Neuronal stem cell (in vitro differentiated cells): Measurements from ENCODE around the gene PLXDC2.

Source experiments
- DNase-seq: peaks from one replicate; pipeline ENCODE4 v3.0.0-alpha.2; 2013; ENCODE audit warnings: low spot score
- H2AFZ ChIP-seq: one replicate; pipeline ENCODE4 v1.6.1; 2013; ENCODE audit warnings: mild to moderate bottlenecking, low read length, inconsistent platforms
- H2AK5ac ChIP-seq: 2 replicates; pipeline ENCODE4 v1.6.1; 2013; ENCODE audit warnings: low read depth, mild to moderate bottlenecking, inconsistent platforms, low read length, moderate library complexity, mixed read lengths
- H2BK120ac ChIP-seq: 2 replicates; pipeline ENCODE4 v1.6.1; 2013; ENCODE audit warnings: low read depth, mild to moderate bottlenecking, inconsistent platforms, low read length, moderate library complexity, mixed read lengths
- H2BK12ac ChIP-seq: one replicate; pipeline ENCODE4 v1.6.1; 2013; ENCODE audit warnings: low read length, inconsistent platforms
- H2BK15ac ChIP-seq: 2 replicates; pipeline ENCODE4 v1.6.1; 2013; ENCODE audit warnings: mild to moderate bottlenecking, low read length, inconsistent platforms, mixed read lengths
- H2BK5ac ChIP-seq: one replicate; pipeline ENCODE4 v1.6.1; 2013; ENCODE audit warnings: inconsistent platforms, mild to moderate bottlenecking, low read length, moderate library complexity
- H3K14ac ChIP-seq: one replicate; pipeline ENCODE4 v1.6.1; 2013; ENCODE audit warnings: low read length, inconsistent platforms
- H3K18ac ChIP-seq: 2 replicates; pipeline ENCODE4 v1.6.1; 2013; ENCODE audit warnings: low read length, inconsistent platforms
- H3K23ac ChIP-seq: 2 replicates; pipeline ENCODE4 v1.6.1; 2013; ENCODE audit warnings: low read depth, mild to moderate bottlenecking, mixed read lengths, low read length, inconsistent platforms; ENCODE audit not compliant: poor library complexity
- H3K27ac ChIP-seq: replicated peaks from 3 replicates; pipeline ENCODE4 v1.5.1; 2013; ENCODE audit warnings: low read length, inconsistent platforms
- H3K27me3 ChIP-seq, 3 experiments: 2 replicates each; pipeline ENCODE4 v1.6.1; 2013; ENCODE audit warnings: low read length in 3 of 3, mild to moderate bottlenecking in 2 of 3, inconsistent platforms in 1 of 3, low read depth in 1 of 3, mixed read lengths in 1 of 3, moderate library complexity in 1 of 3; ENCODE audit not compliant: control insufficient read depth in 3 of 3, insufficient read depth in 3 of 3
- H3K36me3 ChIP-seq, 2 donors: replicated peaks in 1 of 2; 2 replicates each; pipeline ENCODE4 v1.6.1; 2013; ENCODE audit warnings: low read length in 2 of 2; ENCODE audit not compliant: control insufficient read depth in 2 of 2, insufficient read depth in 2 of 2
- H3K4ac ChIP-seq: 2 replicates; pipeline ENCODE4 v1.6.1; 2013; ENCODE audit warnings: inconsistent platforms, mild to moderate bottlenecking, low read length, moderate library complexity
- H3K4me1 ChIP-seq, 2 donors: 1 replicate in 1 of 2; 2 replicates in 1 of 2; pipeline ENCODE4 v1.6.1; 2013; ENCODE audit warnings: low read length in 2 of 2, low read depth in 1 of 2; ENCODE audit not compliant: control insufficient read depth in 2 of 2, insufficient read depth in 1 of 2
- H3K4me2 ChIP-seq: one replicate; pipeline ENCODE4 v1.6.1; 2013; ENCODE audit warnings: mild to moderate bottlenecking, low read length, inconsistent platforms; ENCODE audit not compliant: insufficient read depth, poor library complexity, severe bottlenecking
- H3K4me3 ChIP-seq, 2 donors: 2 replicates each; pipeline ENCODE4 v1.5.1; 2013; ENCODE audit warnings: low read length in 2 of 2, mild to moderate bottlenecking in 2 of 2, inconsistent platforms in 1 of 2, moderate library complexity in 1 of 2
- H3K79me1 ChIP-seq: one replicate; pipeline ENCODE4 v1.6.1; 2013; ENCODE audit warnings: low read depth, mild to moderate bottlenecking, inconsistent platforms, low read length, moderate library complexity
- H3K9ac ChIP-seq: one replicate; pipeline ENCODE4 v1.6.1; 2013; ENCODE audit warnings: mild to moderate bottlenecking, low read depth, low read length, inconsistent platforms; ENCODE audit not compliant: poor library complexity
- H3K9me3 ChIP-seq, 2 donors: replicated peaks in 1 of 2; 2 replicates each; pipeline versions ENCODE3 to v1.6.1; 2013; ENCODE audit warnings: low read length in 2 of 2, mild to moderate bottlenecking in 2 of 2, inconsistent platforms in 1 of 2, low read depth in 1 of 2, mixed read lengths in 1 of 2, moderate library complexity in 1 of 2; ENCODE audit not compliant: control insufficient read depth in 2 of 2, insufficient read depth in 1 of 2
- H4K8ac ChIP-seq: one replicate; pipeline ENCODE4 v1.6.1; 2013; ENCODE audit warnings: low read depth, mild to moderate bottlenecking, inconsistent platforms, low read length, moderate library complexity
- H4K91ac ChIP-seq: one replicate; pipeline ENCODE4 v1.6.1; 2013; ENCODE audit warnings: low read length, low read depth, mild to moderate bottlenecking, inconsistent platforms; ENCODE audit not compliant: poor library complexity
- WGBS, 2 donors: extraction: QIAGEN DNeasy Blood & Tissue Kit; methylation state at CpG; one replicate each; pipeline ENCODE4 v1.1.7; 2013; ENCODE audit warnings: missing lambda C conversion rate in 2 of 2, mixed read lengths in 1 of 2; ENCODE audit not compliant: insufficient read length in 2 of 2, insufficient replicate concordance in 1 of 2; ENCODE audit errors: extremely low coverage in 2 of 2; 5-methylcytosine and 5-hydroxymethylcytosine counted together

Gene PLXDC2

GRCh38 chr10:20090831-20091230 is 274.6 kb downstream of the PLXDC2 start:
- Histone ChIP-seq H4K91ac (no peak overlapping the region), H3K4me1 (peaks cover 0 to 2% of the 10 kb centered on the region in 2 donors), H3K14ac (no peak overlapping the region), H3K23ac (no peak overlapping the region), H2AK5ac (no peak overlapping the region), H2BK15ac (no peak overlapping the region), H3K4me2 (no peak overlapping the region), H2AFZ (no peak overlapping the region), H3K79me1 (no peaks in the 10 kb centered on the region), H3K27me3 (no peaks in the 10 kb centered on the region), H3K27ac (no peak overlapping the region), H3K36me3 (no peaks in the 10 kb centered on the region), H2BK120ac (no peak overlapping the region), H3K9ac (no peak overlapping the region), H4K8ac (no peak overlapping the region), H3K4me3 (no peak overlapping the region), H3K9me3 (peaks cover 0 to 4% of the 10 kb centered on the region in 2 donors), H3K18ac (no peak overlapping the region), H2BK5ac (no peak overlapping the region), H3K4ac (no peak overlapping the region), H2BK12ac (no peak overlapping the region)
- WGBS, 2 donors = no CpG with 5 or more reads among the region's 3 CpGs
- DNase-seq = no peak

- Histone ChIP-seq H2BK15ac (no peak overlapping the region), H3K14ac (no peak overlapping the region), H2BK12ac (no peak overlapping the region), H3K4ac (no peak overlapping the region), H3K36me3 (no peaks in the 10 kb centered on the region), H3K4me1 (peaks cover 0 to 4% of the 10 kb centered on the region in 2 donors), H3K23ac (no peak overlapping the region), H2BK120ac (no peak overlapping the region), H3K9ac (no peak overlapping the region), H3K4me2 (no peak overlapping the region), H4K8ac (no peak overlapping the region), H2AFZ (no peak overlapping the region), H3K9me3 (peaks cover 0 to 4% of the 10 kb centered on the region in 2 donors), H3K79me1 (no peaks in the 10 kb centered on the region), H3K27me3 (no peaks in the 10 kb centered on the region), H3K18ac (no peak overlapping the region), H3K4me3 (no peak overlapping the region), H2BK5ac (no peak overlapping the region), H3K27ac (no peak overlapping the region), H2AK5ac (no peak overlapping the region), H4K91ac (no peak overlapping the region)
- WGBS, 2 donors = no CpG with 5 or more reads among the region's 5 CpGs
- DNase-seq = no peak
Observed at GRCh38 chr10:20091698-20092097, 275.5 kb downstream of the PLXDC2 start.

GRCh38 chr10:20093600-20093999 is 277.4 kb downstream of the PLXDC2 start:
- Histone ChIP-seq H3K4me1 (peaks cover 0 to 10% of the 10 kb centered on the region in 2 donors), H4K91ac (no peak overlapping the region), H2BK12ac (no peak overlapping the region), H3K18ac (no peak overlapping the region), H3K4ac (no peak overlapping the region), H2AFZ (no peak overlapping the region), H2BK120ac (no peak overlapping the region), H4K8ac (no peak overlapping the region), H3K4me2 (no peak overlapping the region), H3K27me3 (no peaks in the 10 kb centered on the region), H2BK15ac (no peak overlapping the region), H3K14ac (no peak overlapping the region), H2BK5ac (no peak overlapping the region), H3K9ac (no peak overlapping the region), H3K9me3 (peaks cover 0 to 4% of the 10 kb centered on the region in 2 donors), H2AK5ac (no peak overlapping the region), H3K79me1 (no peaks in the 10 kb centered on the region), H3K23ac (no peak overlapping the region), H3K36me3 (no peaks in the 10 kb centered on the region), H3K4me3 (no peak overlapping the region), H3K27ac (no peak overlapping the region)
- DNase-seq = no peak
- no CpG with 5 or more reads among the region's 5 CpGs for WGBS, 2 donors

GRCh38 chr10:20094226-20094976 is 278.2 kb downstream of the PLXDC2 start:
- H2BK15ac ChIP-seq = no peak overlapping the region
- H3K4me3 ChIP-seq = no peak overlapping the region
- H3K9me3 ChIP-seq = peaks cover 0 to 4% of the 10 kb centered on the region in 2 donors
- H3K4me2 ChIP-seq = no peak overlapping the region
- no peak overlapping the region for H4K8ac ChIP-seq
- H3K9ac ChIP-seq = no peak overlapping the region
- no peak for DNase-seq
- H2BK120ac ChIP-seq = no peak overlapping the region
- H2AFZ ChIP-seq = no peak overlapping the region
- no peak overlapping the region for H3K14ac ChIP-seq
- H2AK5ac ChIP-seq = no peak overlapping the region
- H3K4me1 ChIP-seq = peaks cover 0 to 10% of the 10 kb centered on the region in 2 donors
- H3K27me3 ChIP-seq = no peaks in the 10 kb centered on the region
- WGBS, 2 donors = no CpG with 5 or more reads among the region's 5 CpGs
- no peak overlapping the region for H3K18ac ChIP-seq
- no peak overlapping the region for H3K23ac ChIP-seq
- no peak overlapping the region for H4K91ac ChIP-seq
- no peak overlapping the region for H3K27ac ChIP-seq
- no peaks in the 10 kb centered on the region for H3K79me1 ChIP-seq
- no peak overlapping the region for H2BK5ac ChIP-seq
- no peaks in the 10 kb centered on the region for H3K36me3 ChIP-seq
- no peak overlapping the region for H3K4ac ChIP-seq
- H2BK12ac ChIP-seq = no peak overlapping the region
